DOHH2 (cell line): Measurements from ENCODE around the gene MEIS2.

ENCODE experiments used
- H3F3A ChIP-seq: fragments of 200-600 bp; sonication (generic), shearing (Covaris generic); 2 replicates; pipeline ENCODE4 v1.6.0; 2016; ENCODE audit warnings: antibody characterized with exemption, mild to moderate bottlenecking; ENCODE audit not compliant: control insufficient read depth, insufficient read depth
- H3K27ac ChIP-seq: fragments of 200-600 bp; sonication (generic); 2 replicates; pipeline ENCODE4 v1.5.1; 2014; ENCODE audit warnings: low read depth, mild to moderate bottlenecking, low read length, moderate library complexity
- H3K27me3 ChIP-seq: fragments of 200-600 bp; sonication (generic); 2 replicates; pipeline ENCODE4 v1.6.1; 2014; ENCODE audit warnings: mild to moderate bottlenecking, low read length, mixed read lengths; ENCODE audit not compliant: control insufficient read depth
- H3K36me3 ChIP-seq: fragments of 200-600 bp; sonication (generic); 2 replicates; pipeline ENCODE4 v1.6.1; 2014; ENCODE audit warnings: mild to moderate bottlenecking, low read length, moderate library complexity, mixed read lengths; ENCODE audit not compliant: control insufficient read depth
- H3K4me1 ChIP-seq: fragments of 200-600 bp; sonication (generic); 2 replicates; pipeline ENCODE4 v1.6.1; 2014; ENCODE audit warnings: mild to moderate bottlenecking, low read length, mixed read lengths; ENCODE audit not compliant: control insufficient read depth
- H3K4me2 ChIP-seq: fragments of 200-600 bp; sonication (generic); 2 replicates; pipeline ENCODE4 v1.6.0; 2014; ENCODE audit warnings: mild to moderate bottlenecking, low read length, moderate library complexity
- H3K4me3 ChIP-seq: fragments of 200-600 bp; sonication (generic); 2 replicates; pipeline ENCODE4 v1.5.1; 2014; ENCODE audit warnings: mild to moderate bottlenecking, low read length, mixed read lengths
- H3K79me2 ChIP-seq: fragments of 200-600 bp; sonication (generic); 2 replicates; pipeline ENCODE4 v1.6.1; 2014; ENCODE audit warnings: mild to moderate bottlenecking, low read length, mixed read lengths; ENCODE audit not compliant: control insufficient read depth
- H3K9me2 ChIP-seq: fragments of 200-600 bp; sonication (generic); replicated peaks from 2 replicates; pipeline ENCODE4 v1.6.1; 2014; ENCODE audit warnings: mild to moderate bottlenecking, low read length, mixed read lengths; ENCODE audit not compliant: control insufficient read depth
- H3K9me3 ChIP-seq: fragments of 200-600 bp; sonication (generic); 2 replicates; pipeline ENCODE4 v1.6.1; 2014; ENCODE audit warnings: antibody characterized with exemption, low read length, mixed read lengths; ENCODE audit not compliant: control insufficient read depth, insufficient read depth
- H4K20me1 ChIP-seq: fragments of 200-600 bp; sonication (generic); 2 replicates; pipeline ENCODE4 v1.6.0; 2014; ENCODE audit warnings: low read depth, mild to moderate bottlenecking, antibody characterized with exemption, low read length, moderate library complexity; ENCODE audit not compliant: control insufficient read depth, insufficient read depth
- CTCF ChIP-seq: fragments of 200-600 bp; sonication (generic); IDR thresholded peaks from one replicate; pipeline ENCODE4 v1.5.1; 2014; ENCODE audit warnings: antibody characterized with exemption, mild to moderate bottlenecking, low read depth, low read length; ENCODE audit not compliant: poor library complexity, severe bottlenecking
- EZH2phosphoT487 ChIP-seq: fragments of 200-600 bp; sonication (generic); IDR thresholded peaks from 2 replicates; pipeline ENCODE4 v1.6.1; 2017; ENCODE audit warnings: borderline replicate concordance, mild to moderate bottlenecking, antibody characterized with exemption, low read length, moderate library complexity, mixed read lengths

MEIS2 gene

GRCh38 chr15:36924034-36924433, 176.3 kb downstream of the MEIS2 start:
- H3K27me3 ChIP-seq = no peaks in the 10 kb centered on the region
- no peak overlapping the region for H3K4me2 ChIP-seq
- H3K79me2 ChIP-seq = no peaks in the 10 kb centered on the region
- H3K27ac ChIP-seq = no peak overlapping the region
- H4K20me1 ChIP-seq = no peaks in the 10 kb centered on the region
- no peak for TF ChIP-seq CTCF
- no peak for TF ChIP-seq EZH2phosphoT487
- no peaks in the 10 kb centered on the region for H3K4me1 ChIP-seq
- no peaks in the 10 kb centered on the region for H3K9me3 ChIP-seq
- no peaks in the 10 kb centered on the region for H3F3A ChIP-seq
- peaks cover 13% of the 10 kb centered on the region for H3K36me3 ChIP-seq
- H3K4me3 ChIP-seq = no peak overlapping the region
- H3K9me2 ChIP-seq = no peaks in the 10 kb centered on the region

GRCh38 chr15:36921484-36922091, 178.8 kb downstream of the MEIS2 start:
- H4K20me1 ChIP-seq = no peaks in the 10 kb centered on the region
- H3K27me3 ChIP-seq = no peaks in the 10 kb centered on the region
- H3K36me3 ChIP-seq = peaks cover 11% of the 10 kb centered on the region; the same call in 1 of the 2 replicates

GRCh38 chr15:36917411-36918267, 182.7 kb downstream of the MEIS2 start:
- H3F3A ChIP-seq = no peaks in the 10 kb centered on the region
- H3K9me2 ChIP-seq = no peaks in the 10 kb centered on the region
- no peak overlapping the region for H3K27ac ChIP-seq
- H3K36me3 ChIP-seq = peaks cover 8% of the 10 kb centered on the region
- H4K20me1 ChIP-seq = no peaks in the 10 kb centered on the region
- no peaks in the 10 kb centered on the region for H3K4me1 ChIP-seq
- H3K9me3 ChIP-seq = no peaks in the 10 kb centered on the region
- no peak overlapping the region for H3K4me2 ChIP-seq
- no peaks in the 10 kb centered on the region for H3K27me3 ChIP-seq
- TF ChIP-seq CTCF = no peak
- no peak for TF ChIP-seq EZH2phosphoT487
- no peaks in the 10 kb centered on the region for H3K79me2 ChIP-seq
- no peak overlapping the region for H3K4me3 ChIP-seq

More at GRCh38 chr15:36921484-36922091, 178.8 kb downstream of the MEIS2 start:
- Histone ChIP-seq H3K4me3 (no peak overlapping the region), H3F3A (no peaks in the 10 kb centered on the region), H3K4me2 (no peak overlapping the region), H3K9me2 (no peaks in the 10 kb centered on the region), H3K4me1 (no peaks in the 10 kb centered on the region), H3K27ac (no peak overlapping the region), H3K9me3 (no peaks in the 10 kb centered on the region), H3K79me2 (no peaks in the 10 kb centered on the region)
- no peak for TF ChIP-seq EZH2phosphoT487
- TF ChIP-seq CTCF = no peak
